K562 treated with DMSO at 1 percent for 12 hours (cell line): ENCODE data around the gene REV1. TPM values are rescaled to one million over a fixed set of nuclear protein-coding genes. Genes with fewer than 3 reads are reported as not detected.

Source experiments
- total RNA-seq: library from RNA; unstranded; fragments of 300-600 nt; gene quantifications from 2 replicates; pipeline ENCODE4 v1.2.3, GENCODE V29; 2022; ENCODE audit not compliant: insufficient read depth

REV1 gene
- total RNA-seq = 8.2 and 24.3 TPM in 2 replicates

GRCh38 chr2:99489761-99490622 is at the start of gene REV1:
Gene REV1 (minus strand): TSS chr2:99490017. CDS start chr2:99464975, 25,042 bp downstream.

Other genes starting within 250 kb of the REV1 start
- gene LYG2, start 234.4 kb downstream of the REV1 start, total RNA-seq = 1.8 and 2.9 TPM in 2 replicates
- 0.88 TPM in 1 of 2 replicates, not detected in the other for gene LYG1, start 188.8 kb downstream of the REV1 start, total RNA-seq
- gene TXNDC9, start 153.7 kb downstream of the REV1 start, total RNA-seq = 19.8 and 28.8 TPM in 2 replicates
- gene EIF5B, start 152.6 kb downstream of the REV1 start, total RNA-seq = 29.2 and 36.0 TPM in 2 replicates